ENCODE measurements around the gene PEX11G.
A peak's percentile ranks its signal among the peaks of the same experiment; 100 is the strongest.

The PEX11G gene

DNA sequence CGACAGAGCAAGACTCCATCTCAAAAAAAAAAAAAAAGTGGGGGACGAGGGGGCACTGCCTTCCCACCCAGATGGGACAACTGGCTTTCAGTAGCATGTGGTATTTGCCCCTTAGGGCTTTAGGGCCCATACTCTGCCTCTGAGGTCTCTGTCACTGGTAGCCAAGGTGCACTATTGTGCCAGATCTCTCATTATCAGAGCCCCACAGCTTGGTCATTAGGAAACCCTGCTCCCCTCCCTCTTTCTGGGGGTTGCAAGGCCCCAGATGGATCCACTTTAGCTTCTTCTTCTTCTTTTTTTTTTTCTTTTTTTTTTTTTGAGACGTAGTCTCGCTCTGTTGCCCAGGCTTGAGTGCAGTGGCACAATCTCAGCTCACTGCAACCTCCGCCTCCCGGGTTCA is 15.8 kb upstream of the PEX11G start:
- peaks cover 0 to 5% of the 10 kb centered on the region in 2 experiments for H3K4me1 ChIP-seq (ENCODE audit: control insufficient read depth in 1 of 2, insufficient read depth in 2 of 2, low read length in 2 of 2)
- WGBS (ENCODE audit: extremely low coverage, insufficient coverage, insufficient read length), result no CpG with 5 or more reads among the region's 6 CpGs
- no peak overlapping the region for H3K23ac ChIP-seq (ENCODE audit: low read length)
- no peaks in the 10 kb centered on the region for H3K79me1 ChIP-seq (ENCODE audit: low read length)
- H3K18ac ChIP-seq (ENCODE audit: low read length), result no peak overlapping the region
- no peak overlapping the region for H4K12ac ChIP-seq (ENCODE audit: low read depth, low read length)
- H3K27ac ChIP-seq (ENCODE audit: low read depth, low read length), result no peak overlapping the region
- H3K4me2 ChIP-seq (ENCODE audit: low read length), result no peak overlapping the region
- no peak overlapping the region for H2BK12ac ChIP-seq (ENCODE audit: low read length)
- H2BK120ac ChIP-seq (ENCODE audit: insufficient read depth, low read length, poor library complexity), result no peak overlapping the region
- no peak overlapping the region for H3K4me3 ChIP-seq (ENCODE audit: low read depth, low read length)
- DNase-seq, result no peak
- no peak overlapping the region for H3K14ac ChIP-seq (ENCODE audit: low read length)
- H2BK5ac ChIP-seq (ENCODE audit: low read depth, low read length, poor library complexity), result no peak overlapping the region
- H4K8ac ChIP-seq (ENCODE audit: low read depth, low read length), result no peak overlapping the region
- H2AFZ ChIP-seq (ENCODE audit: insufficient read depth, low read length, poor library complexity), result no peak overlapping the region
- H3K9ac ChIP-seq (ENCODE audit: low read length), result no peak overlapping the region
- H3K36me3 ChIP-seq (ENCODE audit: control insufficient read depth in 1 of 2, insufficient read depth in 2 of 2, low read length in 2 of 2), result no peaks in the 10 kb centered on the region
- peaks cover 7% of the 10 kb centered on the region for H3K27me3 ChIP-seq (ENCODE audit: insufficient read depth, low read length)
- H2AK5ac ChIP-seq (ENCODE audit: low read length), result no peak overlapping the region
- H4K91ac ChIP-seq (ENCODE audit: low read depth, low read length), result no peak overlapping the region
- H3K4ac ChIP-seq (ENCODE audit: low read depth, low read length), result no peak overlapping the region
- no peaks in the 10 kb centered on the region for H3K79me2 ChIP-seq (ENCODE audit: control insufficient read depth, insufficient read depth, low read length, poor library complexity)
- peaks cover 2% of the 10 kb centered on the region for H3K9me3 ChIP-seq (ENCODE audit: insufficient read depth, low read depth, low read length)

DNA sequence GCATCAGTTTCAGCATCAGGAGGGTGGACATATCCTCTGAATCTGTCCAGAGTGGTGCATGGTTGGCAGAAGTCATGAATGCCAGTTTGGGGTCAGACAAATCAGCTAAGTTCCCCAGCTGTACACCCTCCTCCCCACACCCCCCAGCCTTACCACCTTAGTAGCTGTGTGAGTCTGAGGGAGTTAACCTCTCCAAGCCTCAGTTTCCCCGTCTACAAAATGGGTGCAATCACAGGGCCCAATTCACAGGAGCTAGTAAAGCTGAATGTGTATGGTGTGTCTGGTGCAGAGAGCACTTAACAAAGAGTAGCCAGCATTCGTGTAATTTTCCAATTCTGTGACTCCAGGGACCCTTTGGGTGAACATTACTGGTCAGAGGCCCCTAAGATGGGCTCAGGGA is 13.7 kb upstream of the PEX11G start:
- no peaks in the 10 kb centered on the region for H3K79me2 ChIP-seq (ENCODE audit: control insufficient read depth, insufficient read depth, low read length, poor library complexity)
- no peak overlapping the region for H3K14ac ChIP-seq (ENCODE audit: low read length)
- H3K9ac ChIP-seq (ENCODE audit: low read length), result no peak overlapping the region
- no peak overlapping the region for H4K8ac ChIP-seq (ENCODE audit: low read depth, low read length)
- peaks cover 2% of the 10 kb centered on the region for H3K9me3 ChIP-seq (ENCODE audit: insufficient read depth, low read depth, low read length)
- no peak overlapping the region for H3K27ac ChIP-seq (ENCODE audit: low read depth, low read length)
- no peak overlapping the region for H2BK5ac ChIP-seq (ENCODE audit: low read depth, low read length, poor library complexity)
- H2AK5ac ChIP-seq (ENCODE audit: low read length), result no peak overlapping the region
- no peak overlapping the region for H2BK12ac ChIP-seq (ENCODE audit: low read length)
- no peak overlapping the region for H3K4me2 ChIP-seq (ENCODE audit: low read length)
- peaks cover 0 to 5% of the 10 kb centered on the region in 2 experiments for H3K4me1 ChIP-seq (ENCODE audit: control insufficient read depth in 1 of 2, insufficient read depth in 2 of 2, low read length in 2 of 2)
- H4K12ac ChIP-seq (ENCODE audit: low read depth, low read length), result no peak overlapping the region
- H2BK120ac ChIP-seq (ENCODE audit: insufficient read depth, low read length, poor library complexity), result no peak overlapping the region
- DNase-seq, result no peak
- H3K23ac ChIP-seq (ENCODE audit: low read length), result no peak overlapping the region
- no peak overlapping the region for H2AFZ ChIP-seq (ENCODE audit: insufficient read depth, low read length, poor library complexity)
- H3K4ac ChIP-seq (ENCODE audit: low read depth, low read length), result no peak overlapping the region
- H3K79me1 ChIP-seq (ENCODE audit: low read length), result no peaks in the 10 kb centered on the region
- H4K91ac ChIP-seq (ENCODE audit: low read depth, low read length), result no peak overlapping the region
- WGBS (ENCODE audit: extremely low coverage, insufficient coverage, insufficient read length), result no CpG with 5 or more reads among the region's 2 CpGs
- H3K18ac ChIP-seq (ENCODE audit: low read length), result no peak overlapping the region
- H3K27me3 ChIP-seq (ENCODE audit: insufficient read depth, low read length), result peaks cover 7% of the 10 kb centered on the region
- H3K36me3 ChIP-seq (ENCODE audit: control insufficient read depth in 1 of 2, insufficient read depth in 2 of 2, low read length in 2 of 2), result no peaks in the 10 kb centered on the region
- no peak overlapping the region for H3K4me3 ChIP-seq (ENCODE audit: low read depth, low read length)

DNA sequence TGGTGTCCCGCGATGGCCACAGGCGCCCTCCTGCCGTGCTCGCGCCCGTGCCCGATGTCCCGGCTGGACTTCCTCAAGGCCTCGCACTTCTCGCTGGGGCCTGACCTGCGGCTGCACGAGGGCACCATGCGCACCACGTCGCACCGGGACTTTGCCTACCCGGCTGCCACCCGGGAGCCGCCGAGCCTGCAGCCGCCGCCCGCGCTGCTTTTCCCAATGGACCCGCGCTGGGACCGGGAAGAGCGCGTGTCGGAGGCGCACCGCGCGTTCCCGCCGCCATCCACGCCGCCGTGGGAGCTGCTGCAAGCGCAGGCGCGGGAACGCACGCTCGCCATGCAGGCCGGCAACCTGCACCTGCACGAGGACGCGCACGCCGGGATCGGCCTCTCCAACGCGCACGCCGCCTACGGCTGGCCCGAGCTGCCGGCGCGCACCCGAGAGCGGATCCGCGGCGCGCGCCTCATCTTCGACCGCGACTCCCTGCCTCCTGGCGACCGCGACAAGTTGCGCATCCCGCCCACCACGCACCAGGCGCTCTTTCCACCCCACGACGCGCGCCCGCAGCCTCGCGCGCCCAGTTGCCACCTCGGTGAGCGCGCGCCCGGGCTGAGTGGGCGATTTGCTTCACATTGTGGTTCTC is 12.1 kb upstream of the PEX11G start:
- Histone ChIP-seq H3K4ac (ENCODE audit: low read depth, low read length) (no peak overlapping the region), H3K79me2 (ENCODE audit: control insufficient read depth, insufficient read depth, low read length, poor library complexity) (no peaks in the 10 kb centered on the region), H3K4me1 (ENCODE audit: control insufficient read depth in 1 of 2, insufficient read depth in 2 of 2, low read length in 2 of 2) (peaks cover 0 to 5% of the 10 kb centered on the region in 2 experiments), H3K18ac (ENCODE audit: low read length) (no peak overlapping the region), H3K23ac (ENCODE audit: low read length) (no peak overlapping the region), H4K91ac (ENCODE audit: low read depth, low read length) (no peak overlapping the region), H3K36me3 (ENCODE audit: control insufficient read depth in 1 of 2, insufficient read depth in 2 of 2, low read length in 2 of 2) (no peaks in the 10 kb centered on the region), H3K4me2 (ENCODE audit: low read length) (peak overlapping the region; percentile 79), H2BK120ac (ENCODE audit: insufficient read depth, low read length, poor library complexity) (no peak overlapping the region), H3K27me3 (ENCODE audit: insufficient read depth, low read length) (peaks cover 7% of the 10 kb centered on the region), H2BK12ac (ENCODE audit: low read length) (no peak overlapping the region), H3K27ac (ENCODE audit: low read depth, low read length) (no peak overlapping the region), H4K8ac (ENCODE audit: low read depth, low read length) (no peak overlapping the region), H3K14ac (ENCODE audit: low read length) (no peak overlapping the region), H4K12ac (ENCODE audit: low read depth, low read length) (no peak overlapping the region), H3K4me3 (ENCODE audit: low read depth, low read length) (peak overlapping the region; percentile 66), H2AK5ac (ENCODE audit: low read length) (no peak overlapping the region), H3K9ac (ENCODE audit: low read length) (no peak overlapping the region), H3K79me1 (ENCODE audit: low read length) (no peaks in the 10 kb centered on the region), H2AFZ (ENCODE audit: insufficient read depth, low read length, poor library complexity) (no peak overlapping the region), H3K9me3 (ENCODE audit: insufficient read depth, low read depth, low read length) (peaks cover 2% of the 10 kb centered on the region), H2BK5ac (ENCODE audit: low read depth, low read length, poor library complexity) (no peak overlapping the region)
- WGBS (ENCODE audit: extremely low coverage, insufficient coverage, insufficient read length), result no CpG with 5 or more reads among the region's 93 CpGs
- no peak for DNase-seq

DNA sequence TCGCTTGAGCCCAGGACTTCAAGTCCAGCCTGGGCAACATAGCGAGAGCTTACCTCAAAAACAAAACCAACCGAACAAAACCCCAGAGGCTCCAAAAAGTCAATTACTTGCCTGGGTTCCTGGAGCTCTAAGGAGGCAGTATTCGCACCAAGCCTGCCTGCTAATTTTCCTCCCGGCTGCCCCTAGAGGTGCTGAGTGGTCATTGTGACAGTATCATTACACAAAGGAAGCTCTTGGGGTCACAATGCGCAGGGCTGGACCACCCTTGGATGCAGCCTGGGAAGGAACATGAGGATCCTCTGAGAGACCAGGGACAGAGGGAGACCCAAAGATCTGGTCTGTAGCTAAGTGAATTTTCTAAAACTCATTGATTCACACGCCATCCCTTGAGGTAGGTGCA is 8.5 kb upstream of the PEX11G start:
- H2BK12ac ChIP-seq (ENCODE audit: low read length), result no peak overlapping the region
- no peak overlapping the region for H4K8ac ChIP-seq (ENCODE audit: low read depth, low read length)
- H3K27ac ChIP-seq (ENCODE audit: low read depth, low read length), result no peak overlapping the region
- no peak overlapping the region for H4K91ac ChIP-seq (ENCODE audit: low read depth, low read length)
- H2BK120ac ChIP-seq (ENCODE audit: insufficient read depth, low read length, poor library complexity), result no peak overlapping the region
- no peak overlapping the region for H3K23ac ChIP-seq (ENCODE audit: low read length)
- WGBS (ENCODE audit: extremely low coverage, insufficient coverage, insufficient read length), result no CpG with 5 or more reads among the region's 7 CpGs
- no peaks in the 10 kb centered on the region for H3K36me3 ChIP-seq (ENCODE audit: control insufficient read depth in 1 of 2, insufficient read depth in 2 of 2, low read length in 2 of 2)
- peaks cover 0 to 9% of the 10 kb centered on the region in 2 experiments for H3K4me1 ChIP-seq (ENCODE audit: control insufficient read depth in 1 of 2, insufficient read depth in 2 of 2, low read length in 2 of 2)
- no peak overlapping the region for H3K14ac ChIP-seq (ENCODE audit: low read length)
- no peak overlapping the region for H3K9ac ChIP-seq (ENCODE audit: low read length)
- H3K18ac ChIP-seq (ENCODE audit: low read length), result no peak overlapping the region
- H3K79me1 ChIP-seq (ENCODE audit: low read length), result no peaks in the 10 kb centered on the region
- no peak overlapping the region for H2AK5ac ChIP-seq (ENCODE audit: low read length)
- H3K79me2 ChIP-seq (ENCODE audit: control insufficient read depth, insufficient read depth, low read length, poor library complexity), result no peaks in the 10 kb centered on the region
- peak in 1 of 2 donors; percentile 49 for DNase-seq
- no peak overlapping the region for H3K4ac ChIP-seq (ENCODE audit: low read depth, low read length)
- no peak overlapping the region for H3K4me2 ChIP-seq (ENCODE audit: low read length)
- H3K4me3 ChIP-seq (ENCODE audit: low read depth, low read length), result no peak overlapping the region
- H4K12ac ChIP-seq (ENCODE audit: low read depth, low read length), result no peak overlapping the region
- peaks cover 2% of the 10 kb centered on the region for H3K9me3 ChIP-seq (ENCODE audit: insufficient read depth, low read depth, low read length)
- H2BK5ac ChIP-seq (ENCODE audit: low read depth, low read length, poor library complexity), result no peak overlapping the region
- H2AFZ ChIP-seq (ENCODE audit: insufficient read depth, low read length, poor library complexity), result no peak overlapping the region
- peaks cover 7% of the 10 kb centered on the region for H3K27me3 ChIP-seq (ENCODE audit: insufficient read depth, low read length)
